Measurements from ENCODE around the gene KMT2E.

DNA sequence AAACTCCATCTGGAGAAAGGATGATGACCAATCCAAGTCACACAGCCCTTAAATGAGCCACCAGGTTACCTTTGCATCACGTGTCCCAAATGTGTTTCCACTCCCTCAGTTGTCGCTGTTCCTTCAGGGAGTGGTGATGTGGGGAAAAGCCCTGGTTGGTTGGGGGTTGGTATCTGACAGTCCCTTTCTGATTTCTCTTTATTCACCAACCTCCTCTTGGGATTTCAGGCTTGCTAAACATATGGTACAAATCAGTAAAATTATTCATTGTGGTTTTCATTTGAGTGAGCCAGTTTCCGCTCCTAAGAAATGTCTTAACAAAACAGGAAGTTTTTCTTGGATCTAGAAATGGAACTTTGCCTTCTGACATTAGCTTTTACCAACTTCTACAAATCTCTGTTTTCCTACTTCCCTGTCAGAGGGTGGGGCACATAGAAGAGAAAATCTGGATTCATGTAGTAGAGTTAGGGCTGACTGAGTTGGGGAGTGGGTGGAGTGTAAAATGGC is 40.0 kb upstream of the KMT2E start:
- TF ChIP-seq, protein P1, sequence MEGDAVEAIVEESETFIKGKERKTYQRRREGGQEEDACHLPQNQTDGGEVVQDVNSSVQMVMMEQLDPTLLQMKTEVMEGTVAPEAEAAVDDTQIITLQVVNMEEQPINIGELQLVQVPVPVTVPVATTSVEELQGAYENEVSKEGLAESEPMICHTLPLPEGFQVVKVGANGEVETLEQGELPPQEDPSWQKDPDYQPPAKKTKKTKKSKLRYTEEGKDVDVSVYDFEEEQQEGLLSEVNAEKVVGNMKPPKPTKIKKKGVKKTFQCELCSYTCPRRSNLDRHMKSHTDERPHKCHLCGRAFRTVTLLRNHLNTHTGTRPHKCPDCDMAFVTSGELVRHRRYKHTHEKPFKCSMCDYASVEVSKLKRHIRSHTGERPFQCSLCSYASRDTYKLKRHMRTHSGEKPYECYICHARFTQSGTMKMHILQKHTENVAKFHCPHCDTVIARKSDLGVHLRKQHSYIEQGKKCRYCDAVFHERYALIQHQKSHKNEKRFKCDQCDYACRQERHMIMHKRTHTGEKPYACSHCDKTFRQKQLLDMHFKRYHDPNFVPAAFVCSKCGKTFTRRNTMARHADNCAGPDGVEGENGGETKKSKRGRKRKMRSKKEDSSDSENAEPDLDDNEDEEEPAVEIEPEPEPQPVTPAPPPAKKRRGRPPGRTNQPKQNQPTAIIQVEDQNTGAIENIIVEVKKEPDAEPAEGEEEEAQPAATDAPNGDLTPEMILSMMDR (IDR thresholded peaks at IDR 0.05): no peak
- no peak for TF ChIP-seq EZH2 (IDR thresholded peaks at IDR 0.05; ENCODE audit: borderline replicate concordance, insufficient read depth, low read depth, low read length, poor library complexity, severe bottlenecking)
